Stimulated activated naive CD4-positive, alpha-beta T cell treated with Interleukin-2 at 50 U/mL for 16 hours (primary cell): Measurements from ENCODE around the gene OR4C45.
"Not testable (repeated sequence)": the region's sequence is repeated elsewhere in the genome, so short reads cannot be mapped to it uniquely, and the experiment has no call there.

Experiments
- DNase-seq: peaks from one replicate; lab custom pipeline; 2025; lab: John Stamatoyannopoulos, UW

OR4C45 gene

GRCh38 chr11:50032574-50032973, at the start of gene OR4C45:
OR4C45 (plus strand) TSS chr11:50032874.
- no peak for DNase-seq

DNA sequence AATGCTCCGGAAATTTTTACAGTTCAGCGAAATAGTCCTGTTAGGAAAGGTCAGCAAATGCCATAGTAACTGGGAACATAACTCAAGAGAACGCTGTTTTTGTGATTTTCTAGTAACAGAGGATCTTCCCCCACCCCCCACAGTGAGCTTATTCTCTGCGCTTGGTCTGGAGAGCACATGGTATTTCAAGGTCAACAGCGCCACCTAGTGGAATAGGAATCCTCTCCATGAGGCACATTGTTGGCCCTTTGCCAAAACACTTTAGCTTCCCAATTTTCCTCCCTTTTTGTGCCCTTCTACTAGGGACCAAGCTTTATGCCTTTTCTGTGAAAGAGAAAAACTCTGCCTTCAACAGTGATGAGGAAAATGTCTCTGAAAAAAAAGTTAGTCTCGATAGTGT, 37.1 kb upstream of the OR4C45 start:
- no peak for DNase-seq

DNA sequence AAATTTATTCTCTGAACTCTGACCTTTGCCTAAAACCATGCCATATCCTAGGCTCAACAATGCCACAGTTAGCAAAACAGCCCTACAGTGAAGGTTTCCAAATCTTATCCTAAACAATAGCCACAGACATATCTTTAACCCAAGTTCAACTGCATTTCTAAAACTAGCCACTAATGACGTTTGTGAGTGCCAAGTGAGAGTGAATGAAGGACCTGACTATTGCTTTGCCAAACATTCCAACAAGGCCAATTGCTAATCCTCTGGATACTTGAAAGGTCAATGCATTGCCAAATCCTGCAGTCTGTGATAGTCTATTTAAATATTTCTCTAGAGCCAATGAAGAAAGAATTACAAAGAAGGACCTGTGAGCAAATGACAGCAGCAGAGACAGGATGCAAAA, 2.5 kb upstream of the OR4C45 start:
- no peak for DNase-seq

DNA sequence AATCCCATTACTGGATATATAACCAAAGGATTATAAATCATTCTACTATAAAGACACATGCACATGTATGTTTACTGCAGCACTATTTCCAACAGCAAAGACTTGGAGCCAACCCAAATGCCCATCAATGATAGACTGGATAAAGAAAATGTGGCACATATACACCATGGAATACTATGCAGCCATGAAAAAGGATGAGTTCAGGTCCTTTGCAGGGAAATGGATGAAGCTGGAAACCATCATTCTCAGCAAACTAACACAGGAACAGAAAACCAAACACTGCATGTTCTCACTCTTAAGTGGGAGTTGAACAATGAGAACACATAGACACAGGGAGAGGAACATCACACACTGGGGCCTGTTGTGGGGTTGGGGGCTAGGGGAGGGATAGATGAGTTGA, 3.6 kb downstream of the OR4C45 start:
- DNase-seq: not testable (repeated sequence)

GRCh38 chr11:50037251-50037650, 4.6 kb downstream of the OR4C45 start:
- DNase-seq: no peak

DNA sequence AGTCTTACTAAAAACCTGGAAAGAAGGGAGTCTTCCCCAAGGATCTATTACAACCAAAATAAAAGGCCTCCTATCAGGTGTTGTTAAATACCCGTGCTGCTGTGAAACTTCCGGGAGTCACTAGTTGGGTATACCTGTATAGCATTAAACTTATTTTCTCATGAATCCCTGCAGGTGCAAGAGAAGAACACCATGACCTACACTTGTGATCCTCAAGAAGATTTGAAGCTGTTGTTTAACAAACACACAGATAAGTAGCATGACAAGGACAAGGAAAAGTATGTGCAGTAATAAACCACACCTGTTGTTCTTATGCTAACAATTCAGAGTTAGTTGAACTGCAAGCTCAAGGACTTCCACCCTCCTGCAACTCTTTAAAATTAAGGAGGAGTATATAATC, 12.0 kb downstream of the OR4C45 start:
- DNase-seq: no peak

GRCh38 chr11:50063056-50063455, 30.4 kb downstream of the OR4C45 start:
- DNase-seq: not testable (repeated sequence)

DNA sequence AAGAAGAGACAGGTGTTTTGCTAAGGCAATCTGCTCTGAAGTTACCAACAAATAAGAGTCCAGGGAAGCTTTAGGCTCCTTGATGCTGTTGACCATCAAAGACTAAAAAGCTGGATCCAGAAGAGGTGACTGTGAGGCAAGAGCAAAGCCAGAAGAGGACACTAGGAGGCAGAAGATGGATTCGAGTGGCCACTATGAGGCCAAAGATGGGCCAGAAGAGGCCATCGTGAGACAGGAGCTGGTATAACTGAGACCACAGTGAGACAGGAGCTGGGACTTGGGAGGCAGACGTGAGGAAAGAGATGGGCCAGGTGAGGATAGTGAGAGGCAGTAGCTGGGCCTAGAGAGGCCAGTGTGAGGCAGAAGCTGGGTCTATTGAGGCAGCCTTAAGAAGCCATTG, 37.7 kb downstream of the OR4C45 start:
- no peak for DNase-seq

- no peak for DNase-seq
These were observed 39.0 kb downstream of the OR4C45 start for GRCh38 chr11:50071584-50072225.

- no peak for DNase-seq
These were observed 39.8 kb downstream of the OR4C45 start for GRCh38 chr11:50072226-50073112.

DNA sequence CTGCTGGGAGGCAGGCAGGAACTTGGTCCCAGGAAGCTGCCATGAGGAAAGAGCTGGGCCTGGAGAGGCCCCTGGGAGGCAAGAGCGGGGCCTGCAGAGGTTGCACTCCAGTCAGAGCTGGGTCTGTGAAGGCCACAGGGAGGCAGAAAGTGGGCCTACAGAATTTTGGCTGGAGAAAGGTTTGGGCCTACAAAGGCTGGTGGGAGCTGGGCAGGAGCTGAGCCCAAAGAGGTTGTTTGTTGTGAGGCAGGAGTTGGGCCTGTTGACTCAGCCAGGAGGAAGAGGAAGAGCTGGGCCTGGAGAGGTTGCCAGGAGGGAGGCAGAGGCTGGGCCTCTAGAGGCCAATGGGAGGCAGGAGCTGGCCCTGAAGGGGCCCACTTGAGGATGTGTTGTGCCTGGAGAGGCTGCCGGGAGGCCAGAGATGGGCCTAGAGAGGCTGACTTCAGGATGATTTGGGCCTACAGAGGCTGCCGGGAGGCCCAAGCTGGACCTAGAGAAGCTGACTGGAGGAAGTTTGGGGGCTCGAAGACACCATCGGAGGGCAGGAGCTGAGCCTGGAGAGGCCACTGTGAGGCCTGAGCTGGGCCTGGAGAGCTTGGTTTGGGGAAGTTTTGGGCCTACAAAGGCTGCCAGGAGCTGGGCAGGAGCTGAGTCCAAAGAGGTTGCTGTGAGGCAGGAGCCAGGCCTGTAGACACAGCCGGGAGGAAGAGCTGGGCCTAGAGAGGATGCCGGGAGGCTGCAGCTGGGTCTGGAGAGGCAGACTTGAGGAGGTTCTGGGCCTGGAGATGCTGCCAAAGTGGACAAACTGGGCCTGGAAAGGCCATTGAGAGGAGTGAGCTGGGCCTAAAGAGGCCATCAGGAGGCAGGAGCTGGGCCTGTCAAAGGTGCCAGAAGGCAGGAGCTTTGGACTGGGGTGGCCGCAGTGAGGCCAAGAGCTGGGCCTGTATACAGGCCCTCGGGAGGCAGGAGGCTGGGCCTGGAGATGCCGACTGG, 40.7 kb downstream of the OR4C45 start:
- no peak for DNase-seq

GRCh38 chr11:50074161-50074560, 41.5 kb downstream of the OR4C45 start:
- no peak for DNase-seq

- DNase-seq: no peak
These were observed 43.2 kb downstream of the OR4C45 start for GRCh38 chr11:50075856-50076255.

GRCh38 chr11:50077526-50077925, 44.9 kb downstream of the OR4C45 start:
- no peak for DNase-seq

DNA sequence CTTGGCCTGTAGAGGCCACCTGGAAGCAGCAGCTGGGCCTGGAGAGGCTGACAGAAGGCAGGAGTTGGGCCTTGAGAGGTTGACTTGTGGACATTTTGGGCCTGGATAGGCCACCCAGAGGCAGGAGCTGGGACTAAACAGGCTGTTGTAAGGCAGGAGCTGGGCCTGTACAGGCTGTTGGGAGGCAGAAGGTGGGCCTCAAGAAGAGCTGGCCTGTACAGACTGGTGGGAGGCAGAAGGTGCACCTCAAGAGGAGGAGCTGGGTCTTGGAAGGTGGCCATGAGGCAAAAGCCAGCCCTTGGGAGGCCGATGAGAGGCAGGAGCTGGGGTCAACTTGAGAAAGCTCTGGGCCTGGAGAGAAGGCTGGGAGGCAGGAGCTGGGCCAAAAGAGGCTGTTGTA, 45.3 kb downstream of the OR4C45 start:
- no peak for DNase-seq

DNA sequence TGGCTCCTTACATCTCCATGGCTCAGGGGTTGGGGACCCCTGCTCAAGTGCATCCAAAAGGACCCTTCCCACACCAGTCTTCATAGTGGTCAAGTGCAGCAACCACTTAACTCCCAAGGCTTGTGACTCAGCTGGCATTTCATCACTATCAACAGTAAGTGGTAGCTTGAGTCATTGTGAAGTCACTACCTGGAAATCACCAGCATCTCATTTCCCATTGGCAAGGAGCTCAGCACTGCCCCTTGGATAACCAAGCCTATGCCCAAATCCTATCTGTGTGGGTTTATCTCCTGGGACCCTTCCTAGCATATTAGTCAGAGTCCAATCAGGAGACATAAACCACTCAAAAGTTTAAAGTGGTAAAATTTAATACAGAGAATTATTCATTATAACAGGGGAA, 46.3 kb downstream of the OR4C45 start:
- not testable (repeated sequence) for DNase-seq

- no peak for DNase-seq
These were observed 47.6 kb downstream of the OR4C45 start for GRCh38 chr11:50080256-50080655.
